HG03280 (cell line): ENCODE measurements around the gene NUDCD3.
A peak's percentile ranks its signal among the peaks of the same experiment; 100 is the strongest.
"Not testable (repeated sequence)": the region's sequence is repeated elsewhere in the genome, so short reads cannot be mapped to it uniquely, and the experiment has no call there.

Source experiments
- ATAC-seq: cut with Tn5 transposase; IDR thresholded peaks from one replicate; pipeline ENCODE4 v1.9.1; 2021; ENCODE audit warnings: mild to moderate bottlenecking, moderate library complexity; ENCODE audit not compliant: unreplicated experiment

The NUDCD3 gene

DNA sequence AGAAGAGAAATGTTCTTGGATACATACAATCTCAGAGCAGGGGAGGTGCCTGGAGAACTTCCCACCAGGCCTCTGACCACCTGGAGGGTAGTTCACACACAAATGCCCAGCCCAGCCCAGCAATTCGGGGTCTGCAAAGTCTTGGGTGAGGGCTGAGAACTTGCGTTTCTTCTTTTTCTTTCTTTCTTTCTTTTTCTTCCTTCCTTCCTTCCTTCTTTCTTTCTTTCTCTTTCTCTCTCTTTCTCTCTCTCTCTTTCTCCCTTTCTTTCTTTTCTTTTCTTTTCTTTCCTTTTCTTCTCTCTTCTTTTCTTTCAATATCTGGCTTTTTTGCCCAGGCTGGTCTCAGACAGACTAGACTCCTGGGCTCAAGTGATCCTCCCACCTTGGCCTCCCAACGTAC, 28.3 kb upstream of the NUDCD3 start:
- no peak for ATAC-seq

DNA sequence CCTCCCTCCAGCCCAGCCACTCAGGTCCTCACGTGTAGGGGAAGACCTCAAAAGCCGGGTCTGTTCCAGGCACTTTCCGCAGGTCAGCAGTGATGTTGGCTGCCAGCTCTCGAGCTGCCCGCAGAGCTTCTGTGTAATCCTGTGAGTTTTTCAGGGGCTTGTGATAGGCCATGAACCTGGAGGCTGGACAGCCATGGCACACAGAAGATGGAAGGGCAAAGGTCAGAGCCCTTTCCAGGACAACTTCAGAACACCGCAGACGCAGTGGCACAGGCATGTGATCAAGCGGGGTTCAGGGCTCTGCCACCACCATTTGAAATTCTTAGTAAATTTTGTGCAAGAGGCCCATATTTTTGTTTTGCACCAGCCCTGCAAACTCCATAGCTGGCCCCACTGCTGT, 26.7 kb upstream of the NUDCD3 start:
- no peak for ATAC-seq

DNA sequence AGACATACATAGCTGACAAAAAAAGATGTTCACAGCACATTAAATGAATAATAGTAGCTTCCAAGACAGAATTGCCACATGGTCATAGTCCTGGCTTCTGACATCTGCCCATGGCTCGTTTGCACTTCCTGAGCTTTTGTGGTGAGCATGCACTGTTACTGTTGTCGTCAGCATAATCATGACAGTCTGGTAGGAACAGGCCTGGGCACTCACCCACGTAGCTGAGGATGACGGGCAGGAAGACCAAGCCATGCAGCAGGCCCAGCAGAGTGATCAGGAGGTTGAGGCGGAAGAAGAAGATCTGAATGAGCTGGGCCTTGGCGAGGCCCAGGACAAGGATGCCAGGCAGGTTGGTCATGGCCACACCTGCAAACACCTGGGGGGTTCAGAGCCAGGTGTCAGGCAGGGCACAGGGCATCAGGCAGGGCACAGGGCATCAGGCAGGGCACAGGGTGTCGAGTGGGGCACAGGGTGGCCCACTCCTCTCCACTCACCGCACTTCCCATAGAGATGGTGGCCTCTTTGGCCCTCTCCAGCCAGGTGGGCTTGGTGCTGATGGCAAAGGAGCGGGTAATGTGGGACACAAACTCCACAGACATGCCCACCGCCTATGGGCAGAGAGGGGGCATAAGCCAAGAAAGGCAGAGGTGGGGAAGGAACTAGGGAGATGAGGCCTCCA, 25.3 kb upstream of the NUDCD3 start:
- no peak for ATAC-seq

DNA sequence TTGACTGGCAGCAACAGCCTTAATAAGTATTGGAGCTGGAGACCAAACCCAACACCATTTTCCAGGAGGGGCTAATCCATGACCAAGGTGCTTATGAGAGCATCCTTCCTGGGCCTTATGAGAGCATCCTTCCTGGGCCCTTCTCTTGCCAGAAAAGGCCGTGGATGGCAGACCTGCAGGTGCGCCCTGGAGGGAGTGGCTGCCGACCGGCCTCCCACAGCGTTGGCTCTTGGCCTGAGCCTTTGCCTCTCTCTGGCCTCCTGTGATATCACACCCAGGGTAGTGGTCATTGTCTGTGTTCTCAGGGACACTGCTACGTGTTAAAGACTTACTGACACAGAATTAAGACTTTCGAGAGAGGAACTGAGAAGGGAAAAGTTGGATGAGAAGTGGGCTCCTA, 22.3 kb upstream of the NUDCD3 start:
- no peak for ATAC-seq

DNA sequence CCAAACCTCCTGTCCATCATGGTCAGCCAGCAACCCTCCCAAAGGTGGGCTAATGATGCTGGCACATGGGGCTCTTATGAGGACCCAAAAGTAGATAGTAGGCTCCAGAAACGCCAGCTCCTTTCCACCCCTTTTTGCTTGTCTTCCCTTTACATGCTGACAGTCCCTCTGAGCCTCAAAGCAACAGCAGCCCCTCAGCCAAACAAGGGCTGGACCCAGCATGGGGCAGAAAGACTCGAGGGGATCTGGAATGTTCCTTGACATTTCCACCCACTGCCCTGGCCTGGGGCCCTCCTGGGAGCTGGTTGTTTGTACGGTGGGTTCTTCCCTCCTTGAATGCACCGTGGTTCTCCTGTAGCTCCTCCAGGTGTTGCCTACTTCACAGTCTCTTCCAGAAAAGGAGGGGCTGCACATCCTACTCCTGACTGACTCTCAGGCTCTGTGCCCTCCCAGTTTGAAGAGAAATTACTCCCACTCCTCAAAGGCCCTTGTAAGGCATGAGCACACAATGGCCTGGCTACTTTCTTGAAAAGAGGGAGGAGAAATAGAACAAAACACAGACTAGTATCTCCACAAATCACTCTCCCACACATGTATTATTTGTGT, 21.5 kb upstream of the NUDCD3 start:
- no peak for ATAC-seq

DNA sequence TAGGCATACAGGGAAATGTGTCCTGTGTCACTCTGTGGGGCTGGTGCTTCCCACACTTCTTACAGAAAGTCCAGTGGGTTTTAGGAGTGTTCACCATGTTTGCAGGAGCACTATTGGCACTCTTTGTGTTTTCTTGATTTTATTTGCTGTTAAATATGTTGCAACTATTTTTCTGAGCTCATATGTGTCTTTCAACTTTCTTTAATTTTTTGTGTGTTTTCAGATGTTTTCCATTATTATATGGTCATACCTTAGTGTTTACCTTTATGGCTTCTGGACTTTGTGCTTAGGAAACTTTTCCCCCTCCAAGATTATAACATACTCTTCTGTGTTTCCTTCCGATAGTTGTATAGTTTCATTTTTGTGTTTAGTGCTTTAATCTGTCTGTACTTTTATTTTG, 20.8 kb upstream of the NUDCD3 start:
- ATAC-seq: no peak

DNA sequence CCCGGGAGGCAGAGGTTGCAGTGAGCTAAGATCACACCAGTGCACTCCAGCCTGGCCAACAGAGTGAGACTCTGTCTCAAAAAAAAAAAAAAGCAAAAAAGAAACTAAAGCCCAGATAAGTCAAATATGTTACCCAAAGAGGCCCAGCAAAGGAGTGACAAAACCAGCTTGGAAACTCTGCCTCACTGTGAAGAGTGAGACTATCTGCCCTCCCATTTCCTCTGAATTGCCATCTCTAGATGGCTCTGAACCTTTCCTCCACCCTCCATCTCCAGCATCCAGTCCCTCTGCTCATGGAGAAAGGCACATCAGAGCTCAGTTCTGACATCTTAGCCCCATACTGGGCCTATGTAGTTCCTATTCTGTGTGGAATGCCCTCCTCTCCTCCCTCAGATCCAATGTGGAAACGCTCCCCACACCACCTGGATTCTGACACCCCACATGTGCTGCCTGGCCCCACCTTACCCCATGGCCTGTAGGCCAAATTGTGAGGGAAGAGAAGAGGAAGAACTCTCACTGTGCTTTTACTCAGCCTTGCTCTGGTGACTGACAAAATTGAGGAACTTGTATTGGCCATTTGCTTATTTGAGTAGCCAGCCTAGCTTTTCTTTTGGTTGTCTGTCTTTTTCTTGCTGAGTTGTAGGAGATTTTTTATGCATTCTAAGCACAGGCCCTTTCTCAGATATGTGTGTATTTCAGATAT, 18.0 kb upstream of the NUDCD3 start:
- ATAC-seq: no peak

DNA sequence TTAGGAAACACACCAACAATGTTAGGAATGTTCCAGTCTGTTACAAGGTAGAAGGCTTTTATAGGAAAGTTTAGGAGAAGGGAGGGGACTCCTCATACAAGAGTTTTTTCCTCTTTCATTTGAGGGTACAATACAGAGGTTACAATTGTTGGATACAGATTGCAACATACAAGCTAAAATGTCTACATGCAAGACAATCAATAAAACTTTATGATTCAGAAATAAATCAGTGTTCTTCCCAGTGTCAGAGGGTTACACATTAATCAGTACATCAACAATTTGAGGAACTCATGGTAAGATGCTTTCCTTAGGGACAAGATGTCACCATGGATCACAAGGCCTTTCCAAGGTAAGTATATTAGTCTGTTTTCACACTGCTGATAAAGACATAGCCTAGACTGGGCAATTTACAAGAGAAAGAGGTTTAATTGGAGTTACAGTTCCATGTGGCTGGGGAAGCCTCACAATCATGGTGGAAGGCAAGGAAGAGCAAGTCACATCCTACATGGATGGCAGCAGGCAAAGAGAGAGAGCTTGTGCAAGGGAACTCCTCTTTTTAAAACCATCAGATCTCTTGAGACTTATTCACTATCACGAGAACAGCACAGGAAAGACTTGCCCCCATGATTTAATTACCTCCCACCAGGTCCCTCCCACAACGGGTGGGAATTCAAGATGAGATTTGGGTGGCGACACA, 16.3 kb upstream of the NUDCD3 start:
- not testable (repeated sequence) for ATAC-seq

DNA sequence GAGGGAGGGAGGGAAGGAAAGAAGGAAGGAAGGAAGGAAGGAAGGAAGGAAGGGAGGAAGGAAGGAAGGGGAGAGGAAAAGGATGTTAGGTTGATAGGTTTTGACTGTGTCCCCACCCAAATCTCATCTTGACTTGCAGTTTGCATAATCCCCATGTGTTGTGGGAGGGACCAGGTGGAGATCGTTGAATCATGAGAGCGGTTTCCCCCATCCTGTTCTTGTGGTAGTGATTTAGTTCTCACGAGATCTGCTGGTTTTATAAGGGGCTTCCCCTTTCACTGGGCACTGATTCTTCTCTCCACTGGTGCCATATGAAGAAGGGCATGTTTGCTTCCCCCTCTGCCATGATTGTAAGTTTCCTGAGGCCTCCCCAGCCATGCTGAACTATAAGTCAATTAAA, 15.1 kb upstream of the NUDCD3 start:
- no peak for ATAC-seq

DNA sequence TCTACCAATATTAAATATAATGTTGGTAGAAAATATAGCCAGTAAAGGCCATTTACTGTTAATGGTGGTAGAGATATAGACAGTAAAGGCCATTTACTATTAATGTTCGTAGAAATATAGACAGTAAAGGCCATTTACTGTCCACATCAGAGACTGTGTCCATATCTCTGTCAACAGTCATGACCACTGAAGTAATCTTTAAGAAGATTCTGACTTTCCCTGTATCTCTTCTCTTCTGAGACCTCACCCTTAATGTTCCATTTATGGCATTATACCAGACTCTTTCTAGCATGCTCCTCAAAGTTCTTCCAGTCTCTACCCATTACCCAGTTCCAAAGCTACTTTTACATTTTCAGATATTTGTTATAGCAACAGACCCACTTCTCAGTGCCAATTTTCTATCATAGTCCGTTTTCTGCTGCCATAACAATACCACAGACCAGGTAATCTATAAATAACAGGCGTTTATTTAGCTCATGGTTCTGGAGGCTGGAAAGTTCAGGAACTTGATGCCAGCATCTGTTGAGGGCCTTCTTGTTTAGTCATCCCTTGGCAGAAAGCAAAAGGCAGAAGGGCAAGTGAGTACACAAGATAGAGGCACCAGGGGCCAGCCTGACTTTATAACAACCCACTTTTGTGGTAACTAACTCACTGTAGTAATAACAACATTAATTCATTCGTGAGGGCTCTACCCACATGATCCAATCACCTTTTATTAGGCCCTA, 7.9 kb upstream of the NUDCD3 start:
- ATAC-seq: no peak

DNA sequence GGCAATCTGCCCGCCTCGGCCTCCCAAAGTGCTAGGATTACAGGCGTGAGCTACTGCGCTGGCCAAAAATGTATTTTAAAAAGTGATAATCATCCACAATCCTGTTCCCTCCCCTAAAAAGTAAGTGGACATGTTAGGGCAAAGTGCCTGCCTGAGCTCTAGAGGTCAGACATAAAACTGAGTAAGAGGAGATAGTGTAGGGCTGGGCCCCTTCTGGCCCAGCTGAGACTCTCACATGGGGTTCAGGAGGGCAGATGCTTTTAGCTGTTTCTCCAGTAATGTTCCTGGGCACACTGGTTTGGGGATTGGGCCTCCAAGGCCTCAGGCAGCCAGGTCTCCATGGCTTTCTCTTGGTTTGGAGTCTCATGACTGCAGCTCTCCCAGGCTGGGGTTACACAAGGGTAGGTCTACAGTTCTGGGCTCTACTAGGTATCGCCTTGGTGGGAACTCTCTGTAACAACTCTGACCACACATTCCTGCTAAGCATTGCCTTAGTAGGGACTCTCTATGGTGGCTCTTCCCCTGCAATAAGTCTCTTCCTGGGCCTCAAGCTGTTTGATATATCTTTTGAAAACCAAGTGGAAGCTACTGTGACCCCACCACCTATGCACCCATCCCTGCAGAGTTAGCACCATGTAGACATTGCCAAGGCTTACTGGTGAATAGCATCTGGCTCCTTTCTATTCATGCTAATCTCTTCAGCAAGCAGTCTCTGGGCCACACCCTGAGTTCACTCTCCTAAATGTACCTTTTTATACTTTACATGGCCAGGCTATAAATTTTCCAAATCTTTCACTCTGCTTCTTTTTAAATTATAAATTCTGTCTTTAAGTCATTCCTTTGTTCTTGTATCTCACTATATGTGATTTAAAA, 6.9 kb upstream of the NUDCD3 start:
- no peak for ATAC-seq

DNA sequence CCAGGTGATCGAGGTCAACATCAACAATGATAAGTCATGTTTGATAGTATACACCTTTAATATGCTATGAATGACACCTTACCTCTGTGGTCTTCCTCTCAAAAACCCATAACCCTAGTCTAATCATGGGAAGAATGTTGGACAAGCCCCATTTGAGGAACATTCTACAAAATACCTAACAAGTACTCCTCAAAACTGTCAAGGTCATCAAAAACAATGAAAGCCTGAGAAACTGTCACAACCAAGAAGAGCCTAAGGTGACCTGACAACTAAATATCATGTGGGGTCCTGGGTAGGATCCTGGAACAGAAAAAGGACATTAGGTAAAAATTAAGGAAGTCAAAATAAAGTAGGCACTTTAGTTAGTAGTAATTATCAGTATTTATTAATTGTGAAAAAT, 5.9 kb upstream of the NUDCD3 start:
- no peak for ATAC-seq

DNA sequence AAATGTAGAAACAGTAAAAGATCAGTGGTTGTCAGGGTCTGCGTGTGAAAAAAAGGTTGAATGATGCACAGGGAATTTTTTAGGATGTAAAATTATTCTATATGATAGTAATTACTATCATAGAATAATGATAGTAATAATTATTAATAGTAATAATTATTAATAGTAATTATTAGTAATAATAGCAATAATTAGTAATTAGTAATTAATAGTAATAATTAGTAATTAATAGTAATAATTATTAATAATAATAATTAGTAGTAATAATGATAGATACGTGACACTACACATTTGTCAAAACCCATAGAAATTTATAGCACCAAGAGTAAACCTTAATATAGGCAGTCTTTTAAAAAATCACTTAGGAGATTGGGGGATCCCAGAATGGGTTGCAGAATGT, 4.5 kb upstream of the NUDCD3 start:
- no peak for ATAC-seq

DNA sequence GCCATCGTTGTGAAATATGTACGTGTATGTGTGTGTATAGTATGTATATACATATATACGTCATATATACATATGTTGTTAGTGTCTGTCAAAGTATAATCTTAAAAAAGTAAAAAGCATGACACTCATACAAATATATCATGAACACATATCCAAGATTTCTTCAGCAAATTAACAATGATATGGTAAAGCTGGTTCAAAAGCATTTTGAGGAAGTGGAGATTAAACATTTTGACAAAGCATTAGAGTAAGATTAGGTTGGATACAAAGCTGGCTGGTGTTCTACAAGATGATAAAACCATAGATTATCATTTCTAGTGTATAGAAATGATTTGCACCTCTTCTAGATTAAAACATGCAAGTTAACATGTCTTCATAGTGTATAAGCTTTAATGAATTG, 771 bp upstream of the NUDCD3 start:
- ATAC-seq: no peak

DNA sequence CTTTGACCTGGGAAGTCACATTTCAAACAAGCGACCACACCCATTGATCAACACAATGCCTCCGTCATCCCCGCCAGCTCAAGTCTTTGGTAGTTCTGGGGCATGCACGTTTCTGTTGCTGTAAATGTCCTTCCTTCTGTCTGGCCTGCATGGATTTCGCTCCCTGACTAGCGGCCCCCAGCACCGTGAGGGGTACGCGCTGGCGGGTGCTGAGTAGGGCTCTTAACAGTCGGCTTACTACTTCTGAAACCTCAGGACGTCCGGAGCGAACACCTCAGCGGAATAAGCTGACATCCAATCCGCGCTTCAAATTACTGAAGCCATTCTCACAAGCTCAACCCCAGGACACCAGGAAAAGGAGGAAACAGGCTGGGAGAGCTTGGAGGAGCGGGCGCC, 505 bp downstream of the NUDCD3 start:
- peak; percentile 23 for ATAC-seq

DNA sequence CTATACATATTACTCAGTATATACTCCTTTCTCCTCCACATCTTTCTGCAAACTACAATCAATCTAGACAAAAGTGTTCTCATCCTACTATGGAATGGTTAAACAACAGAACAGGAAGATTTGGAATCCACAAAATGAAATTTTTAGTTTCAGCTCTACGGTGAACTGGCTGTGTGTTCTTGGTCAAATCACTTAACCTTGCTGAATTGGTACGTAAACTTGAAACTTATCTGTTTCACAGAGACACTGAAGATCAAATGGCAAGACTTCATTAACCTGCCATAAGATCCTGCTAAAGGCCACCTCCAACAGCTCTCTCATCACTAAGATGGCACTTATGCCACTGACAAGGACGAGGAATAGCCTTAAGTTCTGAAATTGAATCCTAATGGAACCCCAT, 1.5 kb downstream of the NUDCD3 start:
- no peak for ATAC-seq

DNA sequence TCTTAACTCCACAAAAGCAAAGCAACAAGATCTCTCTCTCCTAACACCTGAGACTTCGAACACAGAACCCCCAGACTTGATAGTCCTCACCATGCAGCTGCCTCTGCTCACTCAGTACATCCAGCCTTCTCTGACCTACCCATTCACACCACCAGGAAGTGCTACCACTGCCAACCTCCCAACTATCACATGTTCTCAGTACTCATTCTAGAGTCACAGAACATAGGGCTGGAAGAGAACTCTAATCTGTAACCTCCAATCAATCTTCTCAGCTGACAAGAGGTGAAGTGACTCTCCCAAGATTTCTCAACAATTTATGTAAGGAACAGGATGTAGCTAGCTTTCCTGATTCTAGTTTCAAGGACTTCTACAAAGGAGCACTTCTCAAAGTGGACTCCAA, 3.8 kb downstream of the NUDCD3 start:
- ATAC-seq: no peak

DNA sequence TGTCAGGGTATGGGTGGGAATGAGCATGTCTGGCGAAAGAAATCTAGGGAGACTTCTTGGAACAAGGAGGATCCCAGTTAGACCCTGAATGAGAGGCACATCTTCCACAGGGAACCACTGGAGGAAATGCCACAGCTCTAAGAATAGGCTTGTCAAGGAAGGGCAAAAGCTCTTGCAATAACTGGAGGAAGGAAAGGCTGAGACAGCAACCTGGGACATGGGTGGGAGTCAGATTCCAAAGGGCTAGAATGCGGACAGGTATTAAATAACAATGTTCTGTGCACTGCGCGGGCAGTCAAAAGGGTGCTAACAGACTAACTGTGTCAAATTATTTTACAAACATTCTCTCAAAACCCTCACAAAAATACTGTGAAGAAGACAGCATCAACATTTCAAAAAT, 4.5 kb downstream of the NUDCD3 start:
- ATAC-seq: no peak

DNA sequence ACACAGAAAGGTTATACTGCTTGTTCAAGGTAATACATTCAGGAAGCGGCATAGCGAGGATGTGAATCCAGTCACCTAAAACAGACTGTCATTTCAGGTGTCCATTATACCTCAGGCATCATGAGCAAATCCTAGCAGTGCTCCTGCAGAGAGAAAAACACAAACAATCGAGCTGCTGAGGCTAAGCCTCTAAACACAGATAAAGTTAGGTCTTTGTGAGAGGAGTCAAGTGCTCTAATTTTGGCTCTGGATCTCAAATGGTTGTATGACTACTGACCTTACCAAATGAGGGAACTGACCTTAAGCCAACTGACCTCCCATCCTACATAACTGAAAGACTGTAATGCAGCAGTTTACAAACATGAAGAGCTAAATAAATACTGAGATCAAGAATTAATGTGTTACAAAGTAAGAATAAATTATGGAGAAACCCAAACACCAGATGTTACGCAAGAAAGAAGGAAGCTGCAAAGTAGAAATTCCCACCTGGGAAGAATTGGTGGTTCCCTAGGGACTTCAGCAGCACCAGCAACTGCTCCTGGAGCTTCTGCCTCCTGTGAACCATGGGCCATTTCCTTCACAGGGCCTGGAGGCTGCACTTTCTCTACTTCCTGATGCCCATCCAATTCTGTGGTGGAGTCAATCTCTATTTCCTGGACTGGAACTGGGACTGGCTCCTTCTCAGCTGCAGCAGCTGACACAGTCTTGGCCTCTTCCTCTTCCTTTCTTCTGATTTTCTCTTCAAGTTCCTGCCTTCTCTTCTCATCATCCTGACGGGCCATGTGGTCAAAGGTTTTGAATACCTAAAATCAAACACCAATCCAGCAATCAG, 5.8 kb downstream of the NUDCD3 start:
- no peak for ATAC-seq
